ENCODE measurements around the gene SLC16A11.

- TF ChIP-seq RARB (CRISPR knock-in tag; IDR thresholded peaks at IDR 0.05) (no peak), CSDC2 (CRISPR knock-in tag; IDR thresholded peaks at IDR 0.05) (no peak), TOX (CRISPR knock-in tag; IDR thresholded peaks at IDR 0.05; ENCODE audit: borderline replicate concordance) (no peak)
These were observed 34.1 kb upstream of the SLC16A11 start for GRCh38 chr17:7077911-7078546.
